Fibroblast of lung (primary cell): ENCODE data around the gene NTSR1. TPM values are rescaled to one million over a fixed set of nuclear protein-coding genes. Genes with fewer than 3 reads are reported as not detected.

Source experiments
- DNase-seq, 2 donors: peaks; one replicate each; pipeline versions ENCODE4 v3.0.0 to v3.0.0-alpha.2; 2010; ENCODE audit warnings: low read depth in 2 of 2
- H2AFZ ChIP-seq: 2 replicates; pipeline ENCODE4 v1.5.1; 2012; ENCODE audit warnings: low read length, control low read depth, inconsistent platforms
- H3K27ac ChIP-seq: 2 replicates; pipeline ENCODE4 v1.5.1; 2011; ENCODE audit warnings: low read length, control low read depth; ENCODE audit not compliant: insufficient read depth
- H3K27me3 ChIP-seq: 2 replicates; pipeline ENCODE4 v1.5.1; 2011; ENCODE audit warnings: mild to moderate bottlenecking, low read length; ENCODE audit not compliant: control insufficient read depth, insufficient read depth
- H3K36me3 ChIP-seq: 2 replicates; pipeline ENCODE4 v1.5.1; 2011; ENCODE audit warnings: low read length; ENCODE audit not compliant: control insufficient read depth, insufficient read depth
- H3K4me1 ChIP-seq: 2 replicates; pipeline ENCODE4 v1.5.1; 2011; ENCODE audit warnings: low read length; ENCODE audit not compliant: control insufficient read depth, insufficient read depth; ENCODE audit errors: extremely low read depth
- H3K4me2 ChIP-seq: 2 replicates; pipeline ENCODE4 v1.5.1; 2011; ENCODE audit warnings: low read length, control low read depth; ENCODE audit not compliant: insufficient read depth; ENCODE audit errors: extremely low read depth
- H3K4me3 ChIP-seq, 4 experiments: fragments of 200-600 bp in 1 of 4; sonication (generic) in 1 of 4; replicated peaks in 1 of 4; 2 replicates each; pipeline ENCODE4 v1.5.1; 2011 to 2016; ENCODE audit warnings: low read length in 4 of 4, low read depth in 3 of 4, mild to moderate bottlenecking in 3 of 4, control low read depth in 2 of 4, inconsistent platforms in 1 of 4, mixed read lengths in 1 of 4; ENCODE audit not compliant: insufficient read depth in 1 of 4; ENCODE audit errors: control extremely low read depth in 1 of 4
- H3K79me2 ChIP-seq: 2 replicates; pipeline ENCODE4 v1.5.1; 2012; ENCODE audit warnings: mild to moderate bottlenecking, low read length, inconsistent platforms; ENCODE audit not compliant: control insufficient read depth, insufficient read depth
- H3K9ac ChIP-seq: 2 replicates; pipeline ENCODE4 v1.5.1; 2011; ENCODE audit warnings: mild to moderate bottlenecking, low read length, control low read depth; ENCODE audit not compliant: insufficient read depth
- H3K9me3 ChIP-seq: 2 replicates; pipeline ENCODE4 v1.5.1; 2012; ENCODE audit warnings: low read depth, low read length; ENCODE audit not compliant: control insufficient read depth, insufficient read depth
- H4K20me1 ChIP-seq: 2 replicates; pipeline ENCODE4 v1.5.1; 2011; ENCODE audit warnings: low read length; ENCODE audit not compliant: control insufficient read depth, insufficient read depth; ENCODE audit errors: extremely low read depth
- EZH2 ChIP-seq: IDR thresholded peaks from 2 replicates; pipeline ENCODE4 v1.5.1; 2012; ENCODE audit warnings: low read length, control low read depth, mild to moderate bottlenecking; ENCODE audit errors: missing control alignments
- polyA plus RNA-seq, 2 donors: library from polyadenylated mRNA; depleted of rRNA in 1 of 2; stranded (reverse) in 1 of 2; unstranded in 1 of 2; fragments of >200 nt; gene quantifications; 2 replicates each; pipeline ENCODE4 v1.2.1, GENCODE V29; 2011 to 2012; ENCODE audit warnings: missing spikeins in 1 of 2
- total RNA-seq: library from RNA; depleted of rRNA; stranded (reverse); fragments of >200 nt; gene quantifications from 2 replicates; pipeline ENCODE4 v1.2.1, GENCODE V29; 2014
- TF ChIP-seq, protein P1 (sequence below), 2 donors: IDR thresholded peaks in 1 of 2; conservative IDR thresholded peaks in 1 of 2; 1 replicate in 1 of 2; 2 replicates in 1 of 2; pipeline ENCODE4 v1.5.1; 2011 to 2012; ENCODE audit warnings: low read length in 2 of 2, control low read depth in 1 of 2, inconsistent platforms in 1 of 2, low read depth in 1 of 2, mild to moderate bottlenecking in 1 of 2

The NTSR1 gene
- total and polyA plus RNA-seq, 2 donors (not counting 1 experiment from before 2014, with no cell fraction given), result 0.05 to 0.33 TPM

DNA sequence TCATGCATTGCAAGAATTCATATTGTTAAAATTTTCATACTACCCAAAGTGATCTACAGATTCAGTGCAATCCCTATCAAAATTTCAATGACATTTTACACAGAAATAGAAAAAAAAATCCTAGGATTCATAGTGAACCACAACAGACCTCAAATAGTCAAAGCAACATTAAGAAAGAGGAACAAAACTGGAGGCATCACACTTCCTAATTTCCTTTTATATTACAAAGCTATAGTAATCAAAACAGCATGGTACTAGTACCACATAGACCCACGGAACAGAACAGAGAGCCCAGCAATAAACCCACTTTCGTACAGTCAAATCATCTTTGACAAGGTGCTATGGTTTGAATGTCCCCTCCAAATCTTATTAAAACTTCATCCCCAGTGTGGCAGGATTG, 39.7 kb downstream of the NTSR1 start:
- no peaks in the 10 kb centered on the region for H3K79me2 ChIP-seq
- H2AFZ ChIP-seq, result no peak overlapping the region
- no peak overlapping the region for H3K27ac ChIP-seq
- no peak for TF ChIP-seq EZH2
- TF ChIP-seq, protein P1, sequence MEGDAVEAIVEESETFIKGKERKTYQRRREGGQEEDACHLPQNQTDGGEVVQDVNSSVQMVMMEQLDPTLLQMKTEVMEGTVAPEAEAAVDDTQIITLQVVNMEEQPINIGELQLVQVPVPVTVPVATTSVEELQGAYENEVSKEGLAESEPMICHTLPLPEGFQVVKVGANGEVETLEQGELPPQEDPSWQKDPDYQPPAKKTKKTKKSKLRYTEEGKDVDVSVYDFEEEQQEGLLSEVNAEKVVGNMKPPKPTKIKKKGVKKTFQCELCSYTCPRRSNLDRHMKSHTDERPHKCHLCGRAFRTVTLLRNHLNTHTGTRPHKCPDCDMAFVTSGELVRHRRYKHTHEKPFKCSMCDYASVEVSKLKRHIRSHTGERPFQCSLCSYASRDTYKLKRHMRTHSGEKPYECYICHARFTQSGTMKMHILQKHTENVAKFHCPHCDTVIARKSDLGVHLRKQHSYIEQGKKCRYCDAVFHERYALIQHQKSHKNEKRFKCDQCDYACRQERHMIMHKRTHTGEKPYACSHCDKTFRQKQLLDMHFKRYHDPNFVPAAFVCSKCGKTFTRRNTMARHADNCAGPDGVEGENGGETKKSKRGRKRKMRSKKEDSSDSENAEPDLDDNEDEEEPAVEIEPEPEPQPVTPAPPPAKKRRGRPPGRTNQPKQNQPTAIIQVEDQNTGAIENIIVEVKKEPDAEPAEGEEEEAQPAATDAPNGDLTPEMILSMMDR (conservative IDR thresholded peaks at IDR 0.05 in 1 of 2, IDR thresholded peaks at IDR 0.05 in 1 of 2; ENCODE audit: low read depth in 1 of 2, low read length in 2 of 2), result no peak
- H3K36me3 ChIP-seq, result no peaks in the 10 kb centered on the region
- no peaks in the 10 kb centered on the region for H3K9me3 ChIP-seq
- no peak overlapping the region for H3K4me2 ChIP-seq
- H3K27me3 ChIP-seq, result no peaks in the 10 kb centered on the region
- no peak for DNase-seq
- no peaks in the 10 kb centered on the region for H4K20me1 ChIP-seq
- no peak overlapping the region for H3K4me3 ChIP-seq
- no peaks in the 10 kb centered on the region for H3K4me1 ChIP-seq
- H3K9ac ChIP-seq, result no peak overlapping the region

DNA sequence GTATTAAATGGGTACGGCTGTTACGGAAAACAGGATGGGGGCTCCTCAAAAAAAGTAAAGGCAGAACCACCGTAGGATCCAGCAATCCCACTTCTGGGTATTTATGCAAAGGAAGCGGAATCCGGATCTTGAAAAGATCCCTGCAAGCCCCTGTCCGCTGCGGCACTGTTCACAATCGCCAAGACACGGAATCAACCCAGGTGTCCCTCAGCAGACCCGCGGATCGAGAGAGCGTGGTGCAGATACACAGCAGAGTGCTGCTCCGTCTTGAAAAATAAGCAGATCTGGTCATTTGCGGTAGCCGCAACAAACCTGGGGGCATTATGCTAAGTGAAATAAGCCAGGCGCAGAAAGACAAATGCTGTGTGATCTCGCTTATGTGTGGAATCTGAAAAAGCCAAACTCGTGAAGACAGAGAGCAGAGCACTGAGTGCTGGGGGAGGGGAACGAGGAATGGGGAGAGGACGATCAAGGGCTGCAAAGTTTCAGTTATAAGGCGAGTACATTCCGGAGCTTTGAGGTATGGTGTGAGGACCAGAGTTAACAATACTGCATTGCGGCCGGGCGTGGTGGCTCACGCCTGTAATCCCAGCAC, 41.3 kb downstream of the NTSR1 start:
- no peak overlapping the region for H3K4me3 ChIP-seq
- DNase-seq, result no peak
- H3K9ac ChIP-seq, result no peak overlapping the region
- no peak overlapping the region for H3K27ac ChIP-seq
- no peaks in the 10 kb centered on the region for H3K9me3 ChIP-seq
- H2AFZ ChIP-seq, result no peak overlapping the region
- no peaks in the 10 kb centered on the region for H3K36me3 ChIP-seq
- H3K27me3 ChIP-seq, result no peaks in the 10 kb centered on the region
- no peaks in the 10 kb centered on the region for H3K4me1 ChIP-seq
- no peak overlapping the region for H3K4me2 ChIP-seq
- no peaks in the 10 kb centered on the region for H4K20me1 ChIP-seq
- no peaks in the 10 kb centered on the region for H3K79me2 ChIP-seq
- TF ChIP-seq, protein P1 (conservative IDR thresholded peaks at IDR 0.05 in 1 of 2, IDR thresholded peaks at IDR 0.05 in 1 of 2; ENCODE audit: low read depth in 1 of 2, low read length in 2 of 2), result no peak
- no peak for TF ChIP-seq EZH2

DNA sequence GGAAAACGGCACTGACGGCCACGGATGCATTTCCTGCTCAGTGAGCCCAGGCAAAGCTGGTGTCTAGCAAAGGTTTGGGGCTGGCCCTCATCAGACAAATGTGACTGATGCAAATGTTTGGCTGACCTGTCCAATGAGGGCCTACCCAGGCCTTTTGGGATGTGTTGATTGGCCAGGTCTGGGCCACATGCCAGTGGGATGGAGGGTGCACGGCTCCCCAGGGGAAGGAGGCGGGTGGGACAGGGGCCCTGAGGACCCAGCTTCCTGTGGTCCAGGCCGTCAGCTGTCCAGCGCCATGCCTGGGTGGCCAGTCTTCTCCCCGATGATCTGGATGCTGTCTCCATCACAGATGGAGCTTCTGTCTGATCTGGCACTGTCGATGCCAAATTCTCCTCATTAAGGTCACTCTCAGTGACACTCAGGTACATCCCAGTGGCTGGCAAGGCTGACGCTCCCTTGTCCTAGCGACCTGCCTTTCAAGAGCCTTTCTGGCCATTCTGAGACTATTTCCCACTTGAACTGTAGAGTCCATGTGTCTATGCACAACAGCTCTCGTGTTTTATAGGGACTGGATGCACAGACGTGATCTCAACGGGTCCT, 43.0 kb downstream of the NTSR1 start:
- no peak for DNase-seq
- Histone ChIP-seq H3K9me3 (no peaks in the 10 kb centered on the region), H2AFZ (no peak overlapping the region), H4K20me1 (no peaks in the 10 kb centered on the region), H3K27ac (no peak overlapping the region), H3K4me1 (no peaks in the 10 kb centered on the region), H3K79me2 (no peaks in the 10 kb centered on the region), H3K4me3 (no peak overlapping the region), H3K36me3 (no peaks in the 10 kb centered on the region), H3K27me3 (no peaks in the 10 kb centered on the region), H3K9ac (no peak overlapping the region), H3K4me2 (no peak overlapping the region)
- TF ChIP-seq EZH2, result no peak
- TF ChIP-seq, protein P1 (conservative IDR thresholded peaks at IDR 0.05 in 1 of 2, IDR thresholded peaks at IDR 0.05 in 1 of 2; ENCODE audit: low read depth in 1 of 2, low read length in 2 of 2), result no peak
